ENCODE measurements around the gene ISG20L2.

ISG20L2 gene

GRCh38 chr1:156751757-156752481, 23.4 kb upstream of the ISG20L2 start:
- in situ Hi-C loops (cut with HindIII; ENCODE audit: low sequenced_read_pairs): no loop called here
- peak overlapping the region; percentile 94 for H3K4me3 ChIP-seq (ENCODE audit: low read depth, low read length)
- no peak for TF ChIP-seq CTCF (IDR thresholded peaks at IDR 0.05; ENCODE audit: low read depth, low read length, missing control alignments)
- DNase-seq (ENCODE audit: low read depth): peak; percentile 83

- DNase-seq (ENCODE audit: low read depth): no peak
- peak within 1 kb of the TSS; percentile 94 for H3K4me3 ChIP-seq (ENCODE audit: low read depth, low read length)
- in situ Hi-C loops (cut with HindIII; ENCODE audit: low sequenced_read_pairs): no loop called here
- TF ChIP-seq CTCF (IDR thresholded peaks at IDR 0.05; ENCODE audit: low read depth, low read length, missing control alignments): no peak
Observed at GRCh38 chr1:156751451-156751756, 22.8 kb upstream of the ISG20L2 start, which contains the start of gene HDGF. HDGF (minus strand) TSS chr1:156751675; CDS start chr1:156751429, 246 bp downstream.

GRCh38 chr1:156750711-156751450, 22.3 kb upstream of the ISG20L2 start:
- in situ Hi-C loops (cut with HindIII; ENCODE audit: low sequenced_read_pairs): no loop called here
- H3K4me3 ChIP-seq (ENCODE audit: low read depth, low read length): peak overlapping the region; percentile 94
- no peak for TF ChIP-seq CTCF (IDR thresholded peaks at IDR 0.05; ENCODE audit: low read depth, low read length, missing control alignments)
- DNase-seq (ENCODE audit: low read depth): no peak

GRCh38 chr1:156750191-156750672, 21.7 kb upstream of the ISG20L2 start:
- peak overlapping the region; percentile 94 for H3K4me3 ChIP-seq (ENCODE audit: low read depth, low read length)
- DNase-seq (ENCODE audit: low read depth): no peak
- in situ Hi-C loops (cut with HindIII; ENCODE audit: low sequenced_read_pairs): no loop called here
- TF ChIP-seq CTCF (IDR thresholded peaks at IDR 0.05; ENCODE audit: low read depth, low read length, missing control alignments): no peak

- in situ Hi-C loops (cut with HindIII; ENCODE audit: low sequenced_read_pairs): no loop called here
- H3K4me3 ChIP-seq (ENCODE audit: low read depth, low read length): peak overlapping the region; percentile 94
- no peak for DNase-seq (ENCODE audit: low read depth)
- no peak for TF ChIP-seq CTCF (IDR thresholded peaks at IDR 0.05; ENCODE audit: low read depth, low read length, missing control alignments)
Observed at GRCh38 chr1:156749419-156750118, 21.0 kb upstream of the ISG20L2 start.

- in situ Hi-C loops (cut with HindIII; ENCODE audit: low sequenced_read_pairs): no loop called here
- H3K4me3 ChIP-seq (ENCODE audit: low read depth, low read length): peak overlapping the region; percentile 94
- no peak for TF ChIP-seq CTCF (IDR thresholded peaks at IDR 0.05; ENCODE audit: low read depth, low read length, missing control alignments)
- DNase-seq (ENCODE audit: low read depth): no peak
Observed at GRCh38 chr1:156748670-156749418, 20.3 kb upstream of the ISG20L2 start.

Measured in astrocyte of the cerebellum (primary cell).